ENCODE data around the gene HSD11B1L.

The HSD11B1L gene

GRCh38 chr19:5677580-5677979 lies 3.2 kb upstream of the HSD11B1L start:
- Histone ChIP-seq H3K9ac (ENCODE audit: low read length) (no peak overlapping the region), H3K9me2 (replicated peaks; ENCODE audit: insufficient read depth, low read length) (no peaks in the 10 kb centered on the region), H3K27me3 (ENCODE audit: low read length) (no peaks in the 10 kb centered on the region), H2AFZ (ENCODE audit: low read depth, low read length, severe bottlenecking) (no peak overlapping the region), H3K9me3 (ENCODE audit: insufficient read depth, low read length) (no peaks in the 10 kb centered on the region), H3F3A (ENCODE audit: insufficient read depth) (peaks cover 3% of the 10 kb centered on the region; the same call in 1 of the 2 replicates), H4K20me1 (ENCODE audit: low read depth, low read length) (no peaks in the 10 kb centered on the region), H3K27ac (ENCODE audit: low read depth, low read length) (no peak overlapping the region), H3K36me3 (ENCODE audit: low read length) (no peaks in the 10 kb centered on the region), H3K79me2 (ENCODE audit: insufficient read depth, low read length) (peaks cover 7% of the 10 kb centered on the region), H3K4me3 (ENCODE audit: insufficient read depth, low read length, poor library complexity, severe bottlenecking) (no peak overlapping the region), H3K4me2 (ENCODE audit: low read depth, low read length, poor library complexity, severe bottlenecking) (no peak overlapping the region)
- no peak for TF ChIP-seq EZH2phosphoT487 (conservative IDR thresholded peaks at IDR 0.05; ENCODE audit: low read length)
- TF ChIP-seq, protein P1, sequence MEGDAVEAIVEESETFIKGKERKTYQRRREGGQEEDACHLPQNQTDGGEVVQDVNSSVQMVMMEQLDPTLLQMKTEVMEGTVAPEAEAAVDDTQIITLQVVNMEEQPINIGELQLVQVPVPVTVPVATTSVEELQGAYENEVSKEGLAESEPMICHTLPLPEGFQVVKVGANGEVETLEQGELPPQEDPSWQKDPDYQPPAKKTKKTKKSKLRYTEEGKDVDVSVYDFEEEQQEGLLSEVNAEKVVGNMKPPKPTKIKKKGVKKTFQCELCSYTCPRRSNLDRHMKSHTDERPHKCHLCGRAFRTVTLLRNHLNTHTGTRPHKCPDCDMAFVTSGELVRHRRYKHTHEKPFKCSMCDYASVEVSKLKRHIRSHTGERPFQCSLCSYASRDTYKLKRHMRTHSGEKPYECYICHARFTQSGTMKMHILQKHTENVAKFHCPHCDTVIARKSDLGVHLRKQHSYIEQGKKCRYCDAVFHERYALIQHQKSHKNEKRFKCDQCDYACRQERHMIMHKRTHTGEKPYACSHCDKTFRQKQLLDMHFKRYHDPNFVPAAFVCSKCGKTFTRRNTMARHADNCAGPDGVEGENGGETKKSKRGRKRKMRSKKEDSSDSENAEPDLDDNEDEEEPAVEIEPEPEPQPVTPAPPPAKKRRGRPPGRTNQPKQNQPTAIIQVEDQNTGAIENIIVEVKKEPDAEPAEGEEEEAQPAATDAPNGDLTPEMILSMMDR (IDR thresholded peaks at IDR 0.05; ENCODE audit: insufficient read depth, low read length, poor library complexity, severe bottlenecking): no peak

DNA sequence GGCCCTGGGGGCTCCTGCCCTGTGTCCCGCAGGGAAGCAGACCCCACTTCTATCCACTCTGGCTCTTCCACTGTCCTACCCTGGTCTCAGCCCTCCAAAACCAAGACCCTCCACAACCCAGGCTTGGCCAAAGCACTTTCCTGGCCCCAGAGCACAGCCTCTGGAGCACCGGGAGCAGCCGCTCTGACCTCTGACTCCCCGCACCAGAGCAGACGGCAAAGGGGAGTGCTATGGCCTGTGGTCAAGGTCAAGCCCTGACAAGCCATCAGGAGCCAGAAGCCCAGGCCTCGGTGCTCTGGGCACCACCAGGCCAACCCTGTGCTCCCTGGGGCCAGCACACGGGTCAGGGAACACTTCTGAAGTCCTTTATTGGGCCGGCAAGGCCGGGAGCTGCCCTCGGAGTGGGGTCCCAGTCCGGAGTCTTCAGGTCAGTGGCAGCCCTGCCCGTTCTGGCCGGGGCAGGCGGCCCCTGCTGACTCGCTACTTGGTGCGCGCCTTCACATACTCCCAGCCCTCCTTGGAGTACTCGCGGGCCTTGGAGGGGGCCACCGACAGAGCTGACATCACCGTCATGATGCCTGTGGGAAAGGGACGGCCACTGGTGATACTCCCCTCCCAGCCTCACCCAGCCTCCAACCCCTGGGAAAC lies 2.6 kb upstream of the HSD11B1L start:
- Histone ChIP-seq H2AFZ (ENCODE audit: low read depth, low read length, severe bottlenecking) (no peak overlapping the region), H3K27ac (ENCODE audit: low read depth, low read length) (no peak overlapping the region), H3K9me2 (replicated peaks; ENCODE audit: insufficient read depth, low read length) (no peaks in the 10 kb centered on the region), H4K20me1 (ENCODE audit: low read depth, low read length) (no peaks in the 10 kb centered on the region), H3K4me3 (ENCODE audit: insufficient read depth, low read length, poor library complexity, severe bottlenecking) (no peak overlapping the region), H3F3A (ENCODE audit: insufficient read depth) (peaks cover 3% of the 10 kb centered on the region; the same call in 1 of the 2 replicates), H3K9ac (ENCODE audit: low read length) (no peak overlapping the region), H3K9me3 (ENCODE audit: insufficient read depth, low read length) (no peaks in the 10 kb centered on the region), H3K27me3 (ENCODE audit: low read length) (no peaks in the 10 kb centered on the region), H3K4me2 (ENCODE audit: low read depth, low read length, poor library complexity, severe bottlenecking) (no peak overlapping the region), H3K36me3 (ENCODE audit: low read length) (no peaks in the 10 kb centered on the region), H3K79me2 (ENCODE audit: insufficient read depth, low read length) (peaks cover 7% of the 10 kb centered on the region)
- TF ChIP-seq, protein P1 (IDR thresholded peaks at IDR 0.05; ENCODE audit: insufficient read depth, low read length, poor library complexity, severe bottlenecking): no peak
- TF ChIP-seq EZH2phosphoT487 (conservative IDR thresholded peaks at IDR 0.05; ENCODE audit: low read length): no peak

GRCh38 chr19:5679289-5680083 lies 1.3 kb upstream of the HSD11B1L start:
- peak overlapping the region; percentile 96 for H3K9ac ChIP-seq (ENCODE audit: low read length)
- peak overlapping the region; percentile 67 for H2AFZ ChIP-seq (ENCODE audit: low read depth, low read length, severe bottlenecking)
- no peaks in the 10 kb centered on the region for H4K20me1 ChIP-seq (ENCODE audit: low read depth, low read length)
- no peaks in the 10 kb centered on the region for H3K9me2 ChIP-seq (replicated peaks; ENCODE audit: insufficient read depth, low read length)
- peaks cover 7% of the 10 kb centered on the region for H3K79me2 ChIP-seq (ENCODE audit: insufficient read depth, low read length)
- no peaks in the 10 kb centered on the region for H3K27me3 ChIP-seq (ENCODE audit: low read length)
- no peaks in the 10 kb centered on the region for H3K36me3 ChIP-seq (ENCODE audit: low read length)
- peak overlapping the region; percentile 100 for H3K4me3 ChIP-seq (ENCODE audit: insufficient read depth, low read length, poor library complexity, severe bottlenecking)
- no peak for TF ChIP-seq EZH2phosphoT487 (conservative IDR thresholded peaks at IDR 0.05; ENCODE audit: low read length)
- TF ChIP-seq, protein P1 (IDR thresholded peaks at IDR 0.05; ENCODE audit: insufficient read depth, low read length, poor library complexity, severe bottlenecking): no peak
- H3K9me3 ChIP-seq (ENCODE audit: insufficient read depth, low read length): no peaks in the 10 kb centered on the region
- H3F3A ChIP-seq (ENCODE audit: insufficient read depth): peaks cover 3% of the 10 kb centered on the region; the same call in 1 of the 2 replicates
- H3K4me2 ChIP-seq (ENCODE audit: low read depth, low read length, poor library complexity, severe bottlenecking): peak overlapping the region; percentile 72
- peak overlapping the region; percentile 51; the same call in 1 of the 2 replicates for H3K27ac ChIP-seq (ENCODE audit: low read depth, low read length)
